Activated naive CD8-positive, alpha-beta T cell treated with anti-CD3 and anti-CD28 coated beads, Interleukin-2, amount 10 ng/mL, durations not matched to agents 7 days and 5 days (primary cell): ENCODE measurements around the gene RNGTT. TPM values are rescaled to one million over a fixed set of nuclear protein-coding genes. Genes with fewer than 3 reads are reported as not detected.
"Not testable (repeated sequence)": the region's sequence is repeated elsewhere in the genome, so short reads cannot be mapped to it uniquely, and the experiment has no call there.

Experiments used
- ATAC-seq: fragments of 150-1000 bp; cut with Tn5 transposase; one replicate; pipeline ENCODE4 v1.10.0; 2021; ENCODE audit warnings: low read depth, moderate library complexity
- POLR2A ChIA-PET: fragments of 350-600 bp; sonication (Branson Sonifier 250); formaldehyde crosslinking; loops from one replicate; lab custom pipeline; 2021; ENCODE audit warnings: antibody characterized with exemption; lab: Charles Lee
- DNase-seq: peaks from one replicate; pipeline ENCODE4 v3.0.0; 2021
- H3K27ac Mint-ChIP-seq: one replicate; pipeline ENCODE4 v1.8.0; 2022; ENCODE audit warnings: mild to moderate bottlenecking, mixed read lengths
- H3K27me3 Mint-ChIP-seq: one replicate; pipeline ENCODE4 v1.8.0; 2022; ENCODE audit warnings: mild to moderate bottlenecking, moderate library complexity, mixed read lengths
- H3K36me3 Mint-ChIP-seq: one replicate; pipeline ENCODE4 v1.8.0; 2021; ENCODE audit warnings: mild to moderate bottlenecking, mixed read lengths
- H3K4me1 Mint-ChIP-seq: one replicate; pipeline ENCODE4 v1.8.0; 2021; ENCODE audit warnings: mixed read lengths
- H3K4me3 Mint-ChIP-seq: one replicate; pipeline ENCODE4 v1.8.0; 2022; ENCODE audit warnings: mild to moderate bottlenecking, moderate library complexity, mixed read lengths
- H3K9me3 Mint-ChIP-seq: one replicate; pipeline ENCODE4 v1.8.0; 2021; ENCODE audit warnings: mixed read lengths
- total RNA-seq, 2 experiments: library from RNA; stranded (reverse); gene quantifications; one replicate each; pipeline ENCODE4 v1.2.3, GENCODE V29; 2021

RNGTT gene
- total RNA-seq, 2 experiments from 2014 or later = 19.9 to 20.1 TPM

- POLR2A ChIA-PET = interaction anchor here (2.2 kb wide), 1 partner anchor 116 kb away, joined by 19 read pairs; the partner anchor contains the start of gene PNRC1
- peaks cover 23% of the 10 kb centered on the region for H3K4me1 Mint-ChIP-seq
- no peak overlapping the region for H3K27ac Mint-ChIP-seq
- H3K9me3 Mint-ChIP-seq = peaks cover 6% of the 10 kb centered on the region
- H3K36me3 Mint-ChIP-seq = peaks cover 16% of the 10 kb centered on the region
- ATAC-seq (no peak), DNase-seq (no peak)
- peak overlapping the region; percentile 99 for H3K4me3 Mint-ChIP-seq
- no peaks in the 10 kb centered on the region for H3K27me3 Mint-ChIP-seq
These were observed 1.1 kb upstream of the RNGTT start for GRCh38 chr6:88964509-88964908.

- Mint-ChIP-seq H3K27ac (no peak overlapping the region), H3K9me3 (peaks cover 9% of the 10 kb centered on the region), H3K4me1 (peaks cover 32% of the 10 kb centered on the region), H3K4me3 (no peak overlapping the region), H3K27me3 (no peaks in the 10 kb centered on the region), H3K36me3 (peaks cover 47% of the 10 kb centered on the region)
- DNase-seq (no peak), ATAC-seq (no peak)
- POLR2A ChIA-PET = no interaction called here
These were observed 4.6 kb downstream of the RNGTT start for GRCh38 chr6:88958842-88959241.

- H3K27me3 Mint-ChIP-seq = no peaks in the 10 kb centered on the region
- no peak for DNase-seq
- H3K4me3 Mint-ChIP-seq = no peak overlapping the region
- H3K4me1 Mint-ChIP-seq = peaks cover 15% of the 10 kb centered on the region
- ATAC-seq = no peak
- peaks cover 72% of the 10 kb centered on the region for H3K36me3 Mint-ChIP-seq
- H3K27ac Mint-ChIP-seq = no peak overlapping the region
- POLR2A ChIA-PET = no interaction called here
- H3K9me3 Mint-ChIP-seq = peaks cover 22% of the 10 kb centered on the region
These were observed 9.7 kb downstream of the RNGTT start for GRCh38 chr6:88953550-88954386.

GRCh38 chr6:88952065-88952704 is 11.2 kb downstream of the RNGTT start:
- H3K4me3 Mint-ChIP-seq = no peak overlapping the region
- POLR2A ChIA-PET = no interaction called here
- H3K36me3 Mint-ChIP-seq = peaks cover 61% of the 10 kb centered on the region
- no peaks in the 10 kb centered on the region for H3K27me3 Mint-ChIP-seq
- no peak overlapping the region for H3K27ac Mint-ChIP-seq
- peaks cover 22% of the 10 kb centered on the region for H3K9me3 Mint-ChIP-seq
- H3K4me1 Mint-ChIP-seq = peaks cover 8% of the 10 kb centered on the region
- DNase-seq (no peak), ATAC-seq (no peak)

- no peak overlapping the region for H3K4me3 Mint-ChIP-seq
- peaks cover 3% of the 10 kb centered on the region for H3K4me1 Mint-ChIP-seq
- POLR2A ChIA-PET = no interaction called here
- DNase-seq = no peak
- no peak overlapping the region for H3K27ac Mint-ChIP-seq
- peaks cover 17% of the 10 kb centered on the region for H3K36me3 Mint-ChIP-seq
- no peaks in the 10 kb centered on the region for H3K27me3 Mint-ChIP-seq
- ATAC-seq = no peak
- H3K9me3 Mint-ChIP-seq = peaks cover 5% of the 10 kb centered on the region
These were observed 17.9 kb downstream of the RNGTT start for GRCh38 chr6:88945415-88946008.

- Mint-ChIP-seq H3K36me3 (peaks cover 68% of the 10 kb centered on the region), H3K4me3 (no peak overlapping the region), H3K4me1 (no peaks in the 10 kb centered on the region), H3K27ac (no peak overlapping the region), H3K27me3 (no peaks in the 10 kb centered on the region), H3K9me3 (peaks cover 12% of the 10 kb centered on the region)
- DNase-seq (no peak), ATAC-seq (no peak)
- POLR2A ChIA-PET = no interaction called here
These were observed 29.9 kb downstream of the RNGTT start for GRCh38 chr6:88933521-88933920.

- DNase-seq, H3K4me1 Mint-ChIP-seq, H3K27ac Mint-ChIP-seq, ATAC-seq, H3K9me3 Mint-ChIP-seq, POLR2A ChIA-PET, H3K27me3 Mint-ChIP-seq, H3K4me3 Mint-ChIP-seq: not testable (repeated sequence)
- peaks cover 60% of the 10 kb centered on the region for H3K36me3 Mint-ChIP-seq
These were observed 31.4 kb downstream of the RNGTT start for GRCh38 chr6:88932019-88932418.

GRCh38 chr6:88922775-88923548 is 40.5 kb downstream of the RNGTT start:
- no peaks in the 10 kb centered on the region for H3K27me3 Mint-ChIP-seq
- DNase-seq = no peak
- peaks cover 4% of the 10 kb centered on the region for H3K4me1 Mint-ChIP-seq
- H3K36me3 Mint-ChIP-seq = peaks cover 27% of the 10 kb centered on the region
- no peak overlapping the region for H3K27ac Mint-ChIP-seq
- POLR2A ChIA-PET = no interaction called here
- H3K4me3 Mint-ChIP-seq = no peak overlapping the region
- peaks cover 1% of the 10 kb centered on the region for H3K9me3 Mint-ChIP-seq
- no peak for ATAC-seq

GRCh38 chr6:88921734-88922133 is 41.7 kb downstream of the RNGTT start:
- Mint-ChIP-seq H3K36me3 (peaks cover 25% of the 10 kb centered on the region), H3K9me3 (peaks cover 1% of the 10 kb centered on the region), H3K4me3 (no peak overlapping the region), H3K4me1 (peaks cover 10% of the 10 kb centered on the region), H3K27ac (no peak overlapping the region), H3K27me3 (no peaks in the 10 kb centered on the region)
- no peak for ATAC-seq
- no peak for DNase-seq
- POLR2A ChIA-PET = no interaction called here

- H3K36me3 Mint-ChIP-seq = peaks cover 25% of the 10 kb centered on the region
- POLR2A ChIA-PET = interaction anchor here (0.6 to 0.7 kb wide), 2 partner anchors 35 to 51 kb away, joined by 3 read pairs; no protein-coding TSS in a partner anchor
These were observed 42.4 kb downstream of the RNGTT start for GRCh38 chr6:88920774-88921733.

GRCh38 chr6:88920088-88920487 is 43.3 kb downstream of the RNGTT start:
- peaks cover 16% of the 10 kb centered on the region for H3K4me1 Mint-ChIP-seq
- H3K9me3 Mint-ChIP-seq = peaks cover 1% of the 10 kb centered on the region
- POLR2A ChIA-PET = no interaction called here
- H3K27ac Mint-ChIP-seq = no peak overlapping the region
- DNase-seq (no peak), ATAC-seq (no peak)
- peaks cover 28% of the 10 kb centered on the region for H3K36me3 Mint-ChIP-seq
- H3K27me3 Mint-ChIP-seq = no peaks in the 10 kb centered on the region
- H3K4me3 Mint-ChIP-seq = no peak overlapping the region

More at GRCh38 chr6:88920774-88921733, 42.4 kb downstream of the RNGTT start:
- no peak overlapping the region for H3K27ac Mint-ChIP-seq
- no peak for ATAC-seq
- H3K27me3 Mint-ChIP-seq = no peaks in the 10 kb centered on the region
- no peak overlapping the region for H3K4me3 Mint-ChIP-seq
- no peak for DNase-seq
- peaks cover 1% of the 10 kb centered on the region for H3K9me3 Mint-ChIP-seq
- peaks cover 14% of the 10 kb centered on the region for H3K4me1 Mint-ChIP-seq

GRCh38 chr6:88919032-88919431 is 44.4 kb downstream of the RNGTT start:
- DNase-seq = no peak
- Mint-ChIP-seq H3K9me3 (peaks cover 4% of the 10 kb centered on the region), H3K27me3 (no peaks in the 10 kb centered on the region), H3K36me3 (peaks cover 34% of the 10 kb centered on the region), H3K4me1 (peaks cover 19% of the 10 kb centered on the region), H3K27ac (no peak overlapping the region), H3K4me3 (no peak overlapping the region)
- POLR2A ChIA-PET = interaction anchor here (0.7 to 2.2 kb wide), 2 partner anchors 138 to 161 kb away, joined by 6 to 8 read pairs; partner anchors contain the start of gene PNRC1
- no peak for ATAC-seq
